CD4-positive, alpha-beta T cell (primary cell): ENCODE measurements around the gene PLG. TPM values are rescaled to one million over a fixed set of nuclear protein-coding genes. Genes with fewer than 3 reads are reported as not detected.

ENCODE experiments used
- ATAC-seq: fragments of 200-7000 bp; cut with Tn5 transposase; one replicate; pipeline ENCODE4 v1.10.0; 2022; ENCODE audit warnings: mild to moderate bottlenecking; ENCODE audit not compliant: poor library complexity
- CTCF ChIA-PET: fragments of 350-600 bp; sonication (Branson Sonifier 250); formaldehyde crosslinking; loops from one replicate; lab custom pipeline; 2021; ENCODE audit warnings: antibody characterized with exemption, inconsistent platforms; lab: Charles Lee
- POLR2A ChIA-PET: fragments of 350-600 bp; sonication (Branson Sonifier 250); formaldehyde crosslinking; loops from one replicate; lab custom pipeline; 2021; ENCODE audit warnings: antibody characterized with exemption, inconsistent platforms; lab: Charles Lee
- DNase-seq, 14 experiments: peaks; one replicate each; pipeline ENCODE4 v3.0.0-alpha.2; 2013 to 2020; ENCODE audit warnings: mixed read lengths in 2 of 14
- H3K27ac ChIP-seq, 2 donors: one replicate each; pipeline versions ENCODE4 v1.5.1 to v1.7.0; 2013; ENCODE audit warnings: low read length in 2 of 2, low read depth in 1 of 2, mild to moderate bottlenecking in 1 of 2
- H3K27me3 ChIP-seq, 2 experiments: 1 replicate in 1 of 2; 2 replicates in 1 of 2; pipeline versions ENCODE4 v1.6.1 to v1.7.0; 2013; ENCODE audit warnings: low read length in 2 of 2, control low read depth in 1 of 2, mild to moderate bottlenecking in 1 of 2, moderate library complexity in 1 of 2; ENCODE audit not compliant: insufficient read depth in 2 of 2, control insufficient read depth in 1 of 2
- H3K36me3 ChIP-seq: one replicate; pipeline ENCODE4 v1.6.1; 2013; ENCODE audit warnings: low read length, control low read depth; ENCODE audit not compliant: insufficient read depth
- H3K4me1 ChIP-seq: one replicate; pipeline ENCODE4 v1.6.1; 2013; ENCODE audit warnings: low read length, control low read depth; ENCODE audit not compliant: insufficient read depth
- H3K4me3 ChIP-seq: one replicate; pipeline ENCODE4 v1.5.1; 2013; ENCODE audit warnings: mild to moderate bottlenecking, low read length, moderate library complexity
- H3K9me3 ChIP-seq, 2 experiments: 1 replicate in 1 of 2; 2 replicates in 1 of 2; pipeline versions ENCODE4 v1.6.1 to v1.7.0; 2013; ENCODE audit warnings: low read length in 2 of 2, mild to moderate bottlenecking in 2 of 2, control low read depth in 1 of 2, moderate library complexity in 1 of 2; ENCODE audit not compliant: control insufficient read depth in 1 of 2, insufficient read depth in 1 of 2
- H3K27ac Mint-ChIP-seq: one replicate; pipeline ENCODE4 v1.8.0; 2020; ENCODE audit warnings: mixed read lengths
- H3K27me3 Mint-ChIP-seq: one replicate; pipeline ENCODE4 v1.8.0; 2021; ENCODE audit warnings: mixed read lengths
- H3K36me3 Mint-ChIP-seq: one replicate; pipeline ENCODE4 v1.8.0; 2021; ENCODE audit warnings: low read depth, mixed read lengths
- H3K4me1 Mint-ChIP-seq: one replicate; pipeline ENCODE4 v1.8.0; 2021; ENCODE audit warnings: low read depth, mixed read lengths
- H3K4me3 Mint-ChIP-seq: one replicate; pipeline ENCODE4 v1.8.0; 2020; ENCODE audit warnings: mild to moderate bottlenecking, mixed read lengths
- H3K9me3 Mint-ChIP-seq: one replicate; pipeline ENCODE4 v1.8.0; 2020; ENCODE audit warnings: mixed read lengths
- CTCF ChIP-seq: fragments of 200-600 bp; IDR thresholded peaks from one replicate; pipeline ENCODE4 v1.8.0; 2022; ENCODE audit warnings: antibody characterized with exemption, mild to moderate bottlenecking
- intact Hi-C, 2 experiments: fragments of 100-400 bp; cut with DNase I in 1 of 2; cut with micrococcal nuclease in 1 of 2; formaldehyde crosslinking; loops; one replicate each; pipeline versions ENCODE4 v1.15.1 to v1.9.0; 2023 to 2025; cut with DNase I, micrococcal nuclease
- total RNA-seq, 174 experiments: library from RNA in 2 of 174; stranded (reverse) in 2 of 174; gene quantifications; one replicate each; pipeline ENCODE4 v1.2.3 and lab custom pipeline; 2021 to 2026

The PLG gene
- total RNA-seq, 2 experiments from 2014 or later: not detected

- ATAC-seq: no peak
These were observed 93.7 kb downstream of the PLG start for GRCh38 chr6:160795721-160796120.

GRCh38 chr6:160798625-160799024, 96.6 kb downstream of the PLG start:
- Histone ChIP-seq H3K27ac (no peak overlapping the region), H3K36me3 (no peaks in the 10 kb centered on the region), H3K27me3 (no peaks in the 10 kb centered on the region), H3K9me3 (peaks cover 0 to 17% of the 10 kb centered on the region in 2 experiments), H3K4me3 (no peak overlapping the region), H3K4me1 (no peaks in the 10 kb centered on the region)
- Mint-ChIP-seq H3K9me3 (peaks cover 3% of the 10 kb centered on the region), H3K36me3 (no peaks in the 10 kb centered on the region), H3K27me3 (no peaks in the 10 kb centered on the region), H3K27ac (no peak overlapping the region), H3K4me3 (no peak overlapping the region), H3K4me1 (no peaks in the 10 kb centered on the region)
- no peak for TF ChIP-seq CTCF
- no peak for ATAC-seq
- no peak for DNase-seq
- POLR2A ChIA-PET: no interaction called here
- CTCF ChIA-PET: no interaction called here
- intact Hi-C loops: no loop called here

More at GRCh38 chr6:160795721-160796120, 93.7 kb downstream of the PLG start:
- Histone ChIP-seq H3K4me3 (no peak overlapping the region), H3K9me3 (peaks cover 0 to 17% of the 10 kb centered on the region in 2 experiments), H3K4me1 (no peaks in the 10 kb centered on the region), H3K27me3 (no peaks in the 10 kb centered on the region), H3K36me3 (no peaks in the 10 kb centered on the region), H3K27ac (no peak overlapping the region)
- Mint-ChIP-seq H3K36me3 (no peaks in the 10 kb centered on the region), H3K27ac (no peak overlapping the region), H3K9me3 (no peaks in the 10 kb centered on the region), H3K27me3 (no peaks in the 10 kb centered on the region), H3K4me1 (no peaks in the 10 kb centered on the region), H3K4me3 (no peak overlapping the region)
- DNase-seq: no peak
- POLR2A ChIA-PET: no interaction called here
- intact Hi-C loops: no loop called here
- CTCF ChIA-PET: no interaction called here
- TF ChIP-seq CTCF: no peak

- POLR2A ChIA-PET: no interaction called here
- no peak overlapping the region for H3K27ac ChIP-seq
- no peaks in the 10 kb centered on the region for H3K27me3 ChIP-seq
- no peak for DNase-seq
- peaks cover 0 to 17% of the 10 kb centered on the region in 2 experiments for H3K9me3 ChIP-seq
- CTCF ChIA-PET: no interaction called here
- no peaks in the 10 kb centered on the region for H3K4me1 Mint-ChIP-seq
- no peak for ATAC-seq
- intact Hi-C loops: no loop called here
- no peaks in the 10 kb centered on the region for H3K36me3 Mint-ChIP-seq
- no peaks in the 10 kb centered on the region for H3K27me3 Mint-ChIP-seq
- H3K36me3 ChIP-seq: no peaks in the 10 kb centered on the region
- H3K9me3 Mint-ChIP-seq: peaks cover 3% of the 10 kb centered on the region
- no peak overlapping the region for H3K4me3 ChIP-seq
- no peaks in the 10 kb centered on the region for H3K4me1 ChIP-seq
- no peak overlapping the region for H3K27ac Mint-ChIP-seq
- H3K4me3 Mint-ChIP-seq: no peak overlapping the region
- no peak for TF ChIP-seq CTCF
These were observed 97.9 kb downstream of the PLG start for GRCh38 chr6:160799801-160800506.
